Heart right ventricle (tissue), 16 donors: ENCODE data around the gene ABT1. TPM values are rescaled to one million over a fixed set of nuclear protein-coding genes. Genes with fewer than 3 reads are reported as not detected.

Experiments
- ATAC-seq, 8 donors: fragments of 200-7000 bp; cut with Tn5 transposase; one replicate each; pipeline ENCODE4 v1.9.1; 2020; ENCODE audit warnings: mild to moderate bottlenecking in 8 of 8, moderate library complexity in 8 of 8, moderate number of reproducible peaks in 1 of 8
- DNase-seq, 2 donors: peaks; one replicate each; pipeline ENCODE4 v3.0.0-alpha.2; 2020
- H3K27ac ChIP-seq, 10 donors: fragments of 200-600 bp; sonication (generic) in 2 of 10; one replicate each; pipeline versions ENCODE4 v1.5.0 to v1.8.0; 2020 to 2022; ENCODE audit warnings: mild to moderate bottlenecking in 3 of 10
- H3K27me3 ChIP-seq, 7 donors: fragments of 200-600 bp; one replicate each; pipeline ENCODE4 v1.8.0; 2021 to 2022; ENCODE audit warnings: mild to moderate bottlenecking in 2 of 7
- H3K36me3 ChIP-seq, 9 donors: fragments of 200-600 bp; sonication (generic) in 1 of 9; one replicate each; pipeline versions ENCODE4 v1.5.0 to v1.8.0; 2020 to 2022; ENCODE audit warnings: mild to moderate bottlenecking in 2 of 9
- H3K4me1 ChIP-seq, 9 donors: fragments of 200-600 bp; sonication (generic) in 1 of 9; one replicate each; pipeline versions ENCODE4 v1.5.0 to v1.8.0; 2020 to 2022; ENCODE audit warnings: mild to moderate bottlenecking in 4 of 9
- H3K4me3 ChIP-seq, 10 donors: fragments of 200-600 bp; sonication (generic) in 2 of 10; one replicate each; pipeline versions ENCODE4 v1.5.0 to v1.8.0; 2020 to 2022; ENCODE audit warnings: mild to moderate bottlenecking in 7 of 10, moderate library complexity in 2 of 10
- H3K9me3 ChIP-seq, 11 donors: fragments of 200-600 bp in 10 of 11; sonication (generic) in 2 of 11; one replicate each; pipeline versions ENCODE4 v1.5.0 to v1.8.0; 2013 to 2022; ENCODE audit warnings: mild to moderate bottlenecking in 2 of 11, control low read depth in 1 of 11, moderate library complexity in 1 of 11
- WGBS, 2 donors: extraction: QIAGEN DNeasy Blood & Tissue Kit; methylation state at CpG; one replicate each; pipeline ENCODE4 v1.1.7; 2013; ENCODE audit warnings: inconsistent platforms in 1 of 2; 5-methylcytosine and 5-hydroxymethylcytosine counted together
- intact Hi-C, 10 donors: fragments of 100-400 bp; cut with DNase I; formaldehyde crosslinking; loops; one replicate each; pipeline versions ENCODE4 v1.11.1 to v1.14.2; 2022
- polyA plus RNA-seq, 2 donors: library from polyadenylated mRNA; stranded (reverse); fragments of 200-250 nt; gene quantifications; one replicate each; pipeline ENCODE4 v1.2.3, GENCODE V29; 2013
- total RNA-seq, 10 donors: library from RNA; stranded (reverse); fragmentation: NEBNext Ultra II Directional in 3 of 10; extraction: Animal tissue kit (Norgen Biotek cat#: 25700) in 3 of 10; gene quantifications; one replicate each; pipeline versions ENCODE4 v1.2.1 to v1.2.4, GENCODE V29; 2021 to 2023
- TF ChIP-seq, protein P1 (sequence below), 9 donors: fragments of 200-600 bp; sonication (generic) in 2 of 9; IDR thresholded peaks; one replicate each; pipeline versions ENCODE4 v1.5.0 to v1.8.0; 2021 to 2022; ENCODE audit warnings: antibody characterized with exemption in 9 of 9, mild to moderate bottlenecking in 5 of 9, moderate library complexity in 1 of 9
- donor health status: Arrhythmogenic right ventricular cardiomyopathy.
- donor health status: ischemic (EF 13 %, LVEDD 7.1; RV severe dilation, severe dysfunction).
- donor health status: healthy with polysubstance abuse.
- donor health status: DM: no; HTN: yes; CAD: no.
- donor health status: DM: no; HTN: no; CAD: no.
- donor health status: ischemic (EF 25% LVEDD 6.9; RV normal size, moderate dysfunction).
- donor health status: ischemic (EF 25% LVEDD 5.7; RV mildly dilated, moderate dysfunction).
- donor health status: healthy.
- donor health status: DM: yes; HTN: yes; CAD: no.
- donor health status: Ischemic cardiomyopathy.
- donor health status: ischemic (EF 35%, LVEDD 5.7; RV mildly dilated, moderate dysfunction).
- donor health status: nonischemic (EF 11% LVEDD 7.7; RV severe dilation, severe dysfunction).
- donor health status: DM: yes; HTN: yes; CAD: no.
- donor health status: PGD.
- donor health status: ischemic (EF 29% LVEDD 5.4; RV normal size, mild dysfunction).
- donor health status: nonischemic (EF 23%, LVEDD 6.1; RV moderate dilation, normal function).

Gene ABT1
- total and polyA plus RNA-seq, 12 donors: 5.8 to 11.7 (median 7.4) TPM

DNA sequence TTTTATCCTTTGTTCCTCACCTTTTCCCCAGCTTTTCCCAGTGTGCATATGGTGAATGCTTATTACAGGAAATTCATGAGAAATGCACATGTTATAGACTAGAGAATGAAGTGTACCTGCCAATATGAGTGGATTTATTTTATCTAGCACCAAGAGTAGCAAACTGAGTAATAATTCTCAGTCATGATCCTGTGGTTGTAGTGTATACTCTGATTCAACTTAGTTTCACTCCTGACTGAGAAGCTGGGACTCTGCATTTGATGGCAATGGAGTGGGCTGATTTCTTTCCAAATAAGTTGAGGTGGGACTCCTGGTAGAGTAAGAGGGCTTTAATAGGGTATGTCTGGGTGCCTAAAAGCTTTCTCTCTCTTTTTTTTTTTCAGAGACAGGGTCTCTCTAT lies 4.0 kb downstream of the ABT1 start:
- TF ChIP-seq, protein P1, sequence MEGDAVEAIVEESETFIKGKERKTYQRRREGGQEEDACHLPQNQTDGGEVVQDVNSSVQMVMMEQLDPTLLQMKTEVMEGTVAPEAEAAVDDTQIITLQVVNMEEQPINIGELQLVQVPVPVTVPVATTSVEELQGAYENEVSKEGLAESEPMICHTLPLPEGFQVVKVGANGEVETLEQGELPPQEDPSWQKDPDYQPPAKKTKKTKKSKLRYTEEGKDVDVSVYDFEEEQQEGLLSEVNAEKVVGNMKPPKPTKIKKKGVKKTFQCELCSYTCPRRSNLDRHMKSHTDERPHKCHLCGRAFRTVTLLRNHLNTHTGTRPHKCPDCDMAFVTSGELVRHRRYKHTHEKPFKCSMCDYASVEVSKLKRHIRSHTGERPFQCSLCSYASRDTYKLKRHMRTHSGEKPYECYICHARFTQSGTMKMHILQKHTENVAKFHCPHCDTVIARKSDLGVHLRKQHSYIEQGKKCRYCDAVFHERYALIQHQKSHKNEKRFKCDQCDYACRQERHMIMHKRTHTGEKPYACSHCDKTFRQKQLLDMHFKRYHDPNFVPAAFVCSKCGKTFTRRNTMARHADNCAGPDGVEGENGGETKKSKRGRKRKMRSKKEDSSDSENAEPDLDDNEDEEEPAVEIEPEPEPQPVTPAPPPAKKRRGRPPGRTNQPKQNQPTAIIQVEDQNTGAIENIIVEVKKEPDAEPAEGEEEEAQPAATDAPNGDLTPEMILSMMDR (IDR thresholded peaks at IDR 0.05): no peak
- peaks cover 0 to 33% (median 18%) of the 10 kb centered on the region in 9 donors for H3K36me3 ChIP-seq
- DNase-seq (no peak), ATAC-seq (no peak)
- H3K27me3 ChIP-seq: no peaks in the 10 kb centered on the region
- peaks cover 0 to 20% (median 13%) of the 10 kb centered on the region in 9 donors for H3K4me1 ChIP-seq
- no peak overlapping the region for H3K27ac ChIP-seq
- intact Hi-C loops: no loop called here
- H3K4me3 ChIP-seq: no peak overlapping the region
- no peaks in the 10 kb centered on the region for H3K9me3 ChIP-seq

DNA sequence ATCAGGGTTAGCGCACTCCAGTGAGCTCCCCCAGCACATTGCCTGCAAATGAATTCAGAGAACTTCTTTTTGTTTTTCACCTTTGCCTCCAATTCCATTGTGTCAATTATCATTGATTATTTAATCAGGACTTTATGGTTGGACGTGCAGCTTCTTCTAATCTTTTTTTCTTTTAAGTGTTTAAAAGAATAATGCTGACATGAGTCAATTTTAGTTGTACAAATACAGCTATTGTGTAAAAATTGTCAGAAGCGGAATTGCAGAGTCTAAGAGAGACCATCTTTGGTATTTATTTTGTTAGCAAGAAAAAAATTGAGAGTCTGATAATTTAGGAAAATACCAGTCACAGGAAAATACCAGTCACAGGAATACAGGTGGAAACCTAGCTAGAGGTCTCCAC lies 5.5 kb downstream of the ABT1 start:
- ATAC-seq (no peak), DNase-seq (no peak)
- TF ChIP-seq, protein P1 (IDR thresholded peaks at IDR 0.05): no peak
- H3K4me1 ChIP-seq: peaks cover 0 to 13% (median 10%) of the 10 kb centered on the region in 9 donors
- WGBS, 2 donors: 90 to 91% methylated on average over 3 of the region's 3 CpGs
- H3K27me3 ChIP-seq: no peaks in the 10 kb centered on the region
- no peaks in the 10 kb centered on the region for H3K9me3 ChIP-seq
- intact Hi-C loops: no loop called here
- no peak overlapping the region for H3K4me3 ChIP-seq
- peaks cover 0 to 33% (median 18%) of the 10 kb centered on the region in 9 donors for H3K36me3 ChIP-seq
- no peak overlapping the region for H3K27ac ChIP-seq

DNA sequence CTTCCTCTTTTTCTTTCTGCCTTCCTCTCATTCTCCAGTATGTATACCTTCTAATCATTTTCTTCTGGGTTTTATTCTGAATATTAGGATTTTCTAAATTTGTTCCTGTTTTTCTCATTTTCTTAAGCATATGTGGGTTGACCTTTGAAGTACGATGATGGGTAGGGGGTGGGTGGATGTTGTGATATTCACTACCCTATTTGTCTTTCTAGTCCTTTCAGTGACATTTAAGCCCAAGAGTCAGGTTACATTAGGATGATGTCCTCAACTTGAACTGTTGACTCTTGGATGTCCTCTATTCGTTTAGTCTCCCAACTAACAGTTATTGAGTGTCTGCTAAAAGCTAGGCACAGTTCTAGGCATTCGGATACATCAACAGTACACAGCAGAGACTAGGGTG lies 7.3 kb downstream of the ABT1 start:
- Histone ChIP-seq H3K27ac (no peak overlapping the region), H3K36me3 (peaks cover 0 to 20% (median 9%) of the 10 kb centered on the region in 9 donors), H3K27me3 (no peaks in the 10 kb centered on the region), H3K9me3 (no peaks in the 10 kb centered on the region), H3K4me3 (no peak overlapping the region), H3K4me1 (peaks cover 0 to 4% (median 0%) of the 10 kb centered on the region in 9 donors)
- DNase-seq (no peak), ATAC-seq (no peak)
- intact Hi-C loops: no loop called here
- WGBS, 2 donors: 73 to 77% methylated on average over 3 of the region's 3 CpGs
- TF ChIP-seq, protein P1 (IDR thresholded peaks at IDR 0.05): no peak

DNA sequence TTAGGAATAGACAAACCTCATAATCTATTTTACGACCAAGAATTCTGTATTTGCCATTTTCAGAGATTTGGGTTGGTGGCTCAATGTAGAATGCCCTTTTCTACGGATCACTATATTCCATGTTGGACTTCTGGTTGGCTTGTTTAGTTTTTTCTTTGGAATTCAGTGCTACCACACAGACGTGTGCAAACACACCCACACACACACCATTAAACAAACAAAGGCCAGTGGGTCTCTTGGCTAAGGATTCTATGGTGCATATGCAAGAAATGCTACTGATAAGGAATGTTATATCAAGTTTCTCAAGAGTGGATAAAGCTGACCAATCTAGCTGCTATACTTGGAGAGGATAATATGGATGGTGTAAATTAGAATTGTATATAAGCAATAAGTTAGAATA lies 8.0 kb downstream of the ABT1 start:
- Histone ChIP-seq H3K36me3 (peaks cover 0 to 12% (median 2%) of the 10 kb centered on the region in 9 donors), H3K4me1 (peaks cover 0 to 4% (median 0%) of the 10 kb centered on the region in 9 donors), H3K27me3 (no peaks in the 10 kb centered on the region), H3K27ac (no peak overlapping the region), H3K4me3 (no peak overlapping the region), H3K9me3 (no peaks in the 10 kb centered on the region)
- no peak for DNase-seq
- intact Hi-C loops: loop anchor here in 6 of 10 donors (5.0 kb wide), 2 partner anchors 473 to 478 kb away; no protein-coding TSS in a partner anchor
- WGBS, 2 donors: 73 to 74% methylated on average over 3 of the region's 3 CpGs
- TF ChIP-seq, protein P1 (IDR thresholded peaks at IDR 0.05): no peak
- ATAC-seq: no peak
